Panc1 (cell line): ENCODE results near the gene BCR.

Experiments used
- POLR2AphosphoS5 ChIP-seq: IDR thresholded peaks from 2 replicates; pipeline ENCODE4 v1.6.1; 2012; ENCODE audit warnings: mild to moderate bottlenecking, low read depth, low read length, moderate library complexity
- SIN3A ChIP-seq: IDR thresholded peaks from 2 replicates; pipeline ENCODE4 v1.6.1; 2012; ENCODE audit warnings: low read depth, mild to moderate bottlenecking, low read length, moderate library complexity, borderline replicate concordance; ENCODE audit not compliant: insufficient read depth
- TCF7L2 ChIP-seq: IDR thresholded peaks from 2 replicates; pipeline ENCODE4 v1.6.1; 2011; ENCODE audit warnings: mild to moderate bottlenecking, low read depth, low read length, inconsistent platforms
- TF ChIP-seq, protein P1 (sequence below): fragments of 450-650 bp; IDR thresholded peaks from 2 replicates; pipeline ENCODE4 v1.5.1; 2017; ENCODE audit warnings: mild to moderate bottlenecking
- TF ChIP-seq, protein P2 (sequence below), 2 experiments: IDR thresholded peaks; 2 replicates each; pipeline ENCODE4 v1.6.1; 2011 to 2012; ENCODE audit warnings: low read depth in 2 of 2, control low read depth in 1 of 2, low read length in 1 of 2, mild to moderate bottlenecking in 1 of 2, moderate library complexity in 1 of 2; ENCODE audit not compliant: insufficient read depth in 1 of 2

DNA sequence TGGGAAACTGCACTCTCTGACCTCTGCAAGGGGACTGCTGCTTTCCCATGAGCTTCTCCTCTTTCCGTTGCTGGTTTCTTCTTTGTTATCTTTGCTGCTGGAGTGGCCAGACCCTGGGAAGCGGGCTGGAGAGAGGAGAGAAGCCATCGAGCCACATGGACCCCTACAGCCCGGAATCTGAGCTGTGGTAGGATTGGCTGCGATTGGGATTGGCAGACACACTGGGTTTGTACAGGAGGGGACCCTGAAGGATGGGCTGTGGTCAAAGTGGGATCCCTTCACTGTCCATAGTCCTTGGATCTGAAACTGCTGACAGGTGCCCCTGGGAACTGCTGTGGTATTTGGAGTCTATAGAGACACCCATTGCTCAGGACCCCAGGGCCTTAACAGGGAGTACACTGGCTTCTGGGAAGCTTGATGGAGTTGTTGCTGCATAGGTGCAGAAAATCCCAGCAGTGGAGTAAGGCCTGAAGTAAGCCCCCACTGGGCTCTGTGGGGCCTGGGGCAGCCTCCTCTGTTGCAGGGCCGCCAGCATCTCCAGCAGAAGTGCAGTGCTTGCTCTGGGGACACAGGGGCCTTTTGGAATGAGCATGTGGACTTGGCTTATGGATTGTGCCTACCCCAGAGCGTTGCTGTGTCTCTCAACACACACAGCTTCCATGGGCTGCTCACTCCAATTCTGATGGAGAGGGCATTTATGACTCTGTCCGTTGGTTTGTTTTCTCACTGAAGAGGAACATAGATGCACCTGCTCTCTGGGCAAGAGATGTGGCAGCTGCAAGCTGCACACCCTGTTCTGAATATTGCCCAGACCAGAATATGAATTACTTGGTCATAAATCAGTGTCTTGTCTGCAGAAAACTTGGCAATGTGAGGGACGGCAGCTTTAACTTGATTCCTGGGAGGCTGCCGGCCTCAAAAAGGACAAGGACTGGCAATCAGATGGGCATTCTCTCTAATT lies 32.0 kb downstream of the BCR start:
- TF ChIP-seq SIN3A (no peak), POLR2AphosphoS5 (no peak), TCF7L2 (no peak)
- TF ChIP-seq, protein P1, sequence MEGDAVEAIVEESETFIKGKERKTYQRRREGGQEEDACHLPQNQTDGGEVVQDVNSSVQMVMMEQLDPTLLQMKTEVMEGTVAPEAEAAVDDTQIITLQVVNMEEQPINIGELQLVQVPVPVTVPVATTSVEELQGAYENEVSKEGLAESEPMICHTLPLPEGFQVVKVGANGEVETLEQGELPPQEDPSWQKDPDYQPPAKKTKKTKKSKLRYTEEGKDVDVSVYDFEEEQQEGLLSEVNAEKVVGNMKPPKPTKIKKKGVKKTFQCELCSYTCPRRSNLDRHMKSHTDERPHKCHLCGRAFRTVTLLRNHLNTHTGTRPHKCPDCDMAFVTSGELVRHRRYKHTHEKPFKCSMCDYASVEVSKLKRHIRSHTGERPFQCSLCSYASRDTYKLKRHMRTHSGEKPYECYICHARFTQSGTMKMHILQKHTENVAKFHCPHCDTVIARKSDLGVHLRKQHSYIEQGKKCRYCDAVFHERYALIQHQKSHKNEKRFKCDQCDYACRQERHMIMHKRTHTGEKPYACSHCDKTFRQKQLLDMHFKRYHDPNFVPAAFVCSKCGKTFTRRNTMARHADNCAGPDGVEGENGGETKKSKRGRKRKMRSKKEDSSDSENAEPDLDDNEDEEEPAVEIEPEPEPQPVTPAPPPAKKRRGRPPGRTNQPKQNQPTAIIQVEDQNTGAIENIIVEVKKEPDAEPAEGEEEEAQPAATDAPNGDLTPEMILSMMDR, result no peak
- TF ChIP-seq, protein P2, sequence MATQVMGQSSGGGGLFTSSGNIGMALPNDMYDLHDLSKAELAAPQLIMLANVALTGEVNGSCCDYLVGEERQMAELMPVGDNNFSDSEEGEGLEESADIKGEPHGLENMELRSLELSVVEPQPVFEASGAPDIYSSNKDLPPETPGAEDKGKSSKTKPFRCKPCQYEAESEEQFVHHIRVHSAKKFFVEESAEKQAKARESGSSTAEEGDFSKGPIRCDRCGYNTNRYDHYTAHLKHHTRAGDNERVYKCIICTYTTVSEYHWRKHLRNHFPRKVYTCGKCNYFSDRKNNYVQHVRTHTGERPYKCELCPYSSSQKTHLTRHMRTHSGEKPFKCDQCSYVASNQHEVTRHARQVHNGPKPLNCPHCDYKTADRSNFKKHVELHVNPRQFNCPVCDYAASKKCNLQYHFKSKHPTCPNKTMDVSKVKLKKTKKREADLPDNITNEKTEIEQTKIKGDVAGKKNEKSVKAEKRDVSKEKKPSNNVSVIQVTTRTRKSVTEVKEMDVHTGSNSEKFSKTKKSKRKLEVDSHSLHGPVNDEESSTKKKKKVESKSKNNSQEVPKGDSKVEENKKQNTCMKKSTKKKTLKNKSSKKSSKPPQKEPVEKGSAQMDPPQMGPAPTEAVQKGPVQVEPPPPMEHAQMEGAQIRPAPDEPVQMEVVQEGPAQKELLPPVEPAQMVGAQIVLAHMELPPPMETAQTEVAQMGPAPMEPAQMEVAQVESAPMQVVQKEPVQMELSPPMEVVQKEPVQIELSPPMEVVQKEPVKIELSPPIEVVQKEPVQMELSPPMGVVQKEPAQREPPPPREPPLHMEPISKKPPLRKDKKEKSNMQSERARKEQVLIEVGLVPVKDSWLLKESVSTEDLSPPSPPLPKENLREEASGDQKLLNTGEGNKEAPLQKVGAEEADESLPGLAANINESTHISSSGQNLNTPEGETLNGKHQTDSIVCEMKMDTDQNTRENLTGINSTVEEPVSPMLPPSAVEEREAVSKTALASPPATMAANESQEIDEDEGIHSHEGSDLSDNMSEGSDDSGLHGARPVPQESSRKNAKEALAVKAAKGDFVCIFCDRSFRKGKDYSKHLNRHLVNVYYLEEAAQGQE (IDR thresholded peaks at IDR 0.05; ENCODE audit: insufficient read depth in 1 of 2, low read depth in 2 of 2, low read length in 1 of 2), result no peak
